GM12891 (cell line): ENCODE measurements around the gene SIGLEC9.

ENCODE experiments used
- POLR2A ChIP-seq: IDR thresholded peaks from 2 replicates; pipeline ENCODE4 v1.6.1; 2011; ENCODE audit warnings: low read depth, low read length, control low read depth
- POLR2AphosphoS5 ChIP-seq: IDR thresholded peaks from 2 replicates; pipeline ENCODE4 v1.6.1; 2011; ENCODE audit warnings: low read depth, low read length, control low read depth
- SPI1 ChIP-seq: IDR thresholded peaks from 2 replicates; pipeline ENCODE4 v1.6.1; 2011; ENCODE audit warnings: low read depth, low read length, control low read depth

DNA sequence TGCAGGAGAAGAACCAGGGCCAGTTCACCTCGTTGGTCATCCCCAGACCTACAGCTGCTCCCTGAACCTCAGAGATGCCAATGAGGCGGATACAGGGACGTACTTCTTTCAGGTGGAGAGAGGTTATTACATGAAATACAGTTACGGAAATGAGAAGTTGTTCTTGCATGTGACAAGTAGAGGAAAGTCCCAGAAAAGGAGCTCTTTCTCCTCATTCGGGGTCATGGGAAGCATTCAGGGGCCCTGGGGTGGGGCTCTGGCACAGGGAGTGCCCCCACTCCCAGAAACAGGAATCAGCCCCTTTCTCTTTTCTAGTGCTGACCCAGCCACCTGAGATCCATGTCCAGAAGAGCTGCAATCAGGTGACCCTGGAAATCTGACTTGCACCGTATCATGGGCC lies 4.5 kb upstream of the SIGLEC9 start:
- TF ChIP-seq POLR2A (no peak), POLR2AphosphoS5 (no peak), SPI1 (no peak)
